HG02623 (cell line): ENCODE measurements around the gene EYA2.
"Not testable (repeated sequence)": the region's sequence is repeated elsewhere in the genome, so short reads cannot be mapped to it uniquely, and the experiment has no call there.

Experiments used
- ATAC-seq: cut with Tn5 transposase; IDR thresholded peaks from one replicate; pipeline ENCODE4 v1.9.1; 2021; ENCODE audit warnings: moderate library complexity; ENCODE audit not compliant: unreplicated experiment

EYA2 gene

DNA sequence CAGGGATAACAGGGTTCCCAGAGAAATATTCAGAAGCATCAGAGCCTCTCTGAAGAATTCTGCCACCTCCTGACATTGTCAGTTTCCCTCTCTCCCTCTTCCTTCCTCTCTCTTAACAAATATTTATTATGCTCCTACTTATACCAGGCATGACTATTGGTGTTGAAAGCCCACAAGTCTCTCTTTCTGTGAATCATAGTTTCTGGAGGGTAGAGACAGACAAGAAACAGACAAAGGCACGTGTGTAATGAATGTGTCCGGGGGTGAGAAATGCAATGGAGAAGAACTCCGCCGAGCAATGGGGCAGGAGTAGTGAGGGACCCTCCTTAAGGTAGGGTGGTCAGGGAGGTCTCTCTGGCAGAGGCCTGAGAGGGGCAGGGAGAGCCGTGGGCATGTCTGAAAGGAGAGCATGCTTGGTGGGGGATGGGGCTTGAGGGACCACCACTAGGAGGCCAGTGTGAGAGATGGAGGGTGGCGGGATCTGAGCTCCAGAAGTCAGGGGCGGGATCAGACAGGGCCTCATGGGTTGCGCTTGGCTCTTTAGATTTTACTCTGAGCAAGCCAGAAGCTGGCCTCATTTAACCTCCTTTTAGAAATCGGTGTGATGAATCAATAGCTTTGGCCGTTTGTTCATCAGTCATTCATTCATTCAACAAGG lies 57.3 kb downstream of the EYA2 start:
- no peak for ATAC-seq

DNA sequence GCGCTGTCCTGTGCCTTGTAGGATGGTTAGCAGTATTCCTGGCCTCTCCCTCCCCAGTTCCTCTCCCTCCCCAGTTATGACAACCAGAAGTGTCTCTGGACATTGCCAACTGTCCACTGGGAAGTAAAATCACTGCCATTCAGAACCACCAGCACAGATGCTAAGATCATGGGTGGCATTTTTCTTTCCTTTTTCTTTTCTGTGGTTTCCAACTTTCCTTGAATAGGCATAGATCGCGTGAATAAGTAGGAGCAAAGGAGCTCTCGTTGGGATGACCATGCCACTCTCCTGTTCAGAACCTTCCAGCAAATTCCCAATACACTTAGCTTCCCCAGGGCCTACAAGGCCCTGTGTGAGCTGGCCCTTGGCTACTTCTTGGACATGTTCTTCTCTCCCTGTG lies 59.0 kb downstream of the EYA2 start:
- ATAC-seq, result no peak

DNA sequence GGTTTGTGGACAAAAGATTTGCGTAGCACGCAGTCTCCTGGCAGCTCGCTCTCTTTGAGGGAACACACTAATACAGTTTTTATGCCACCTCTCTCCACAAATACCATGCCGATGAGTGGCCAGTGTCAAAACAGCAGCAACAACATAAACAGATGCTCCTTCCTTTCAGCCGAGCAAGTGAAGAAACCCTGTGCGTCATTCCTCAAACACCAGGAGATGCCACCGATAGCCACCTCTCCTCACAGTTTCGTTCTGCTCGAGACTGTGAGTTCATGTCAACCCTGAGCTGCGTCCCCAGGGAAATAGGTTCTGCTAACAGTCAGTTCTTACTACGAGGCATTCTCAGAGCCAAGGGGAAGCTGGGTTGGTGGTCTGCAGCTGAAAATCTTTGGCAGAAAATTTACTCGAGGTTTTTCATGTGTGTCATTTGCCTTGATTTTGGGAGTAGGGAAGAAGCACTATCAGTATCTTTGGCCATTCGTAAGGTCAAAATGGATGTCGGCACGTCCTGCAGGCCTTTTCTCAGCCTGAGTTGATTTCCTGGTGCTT lies 59.9 kb downstream of the EYA2 start:
- ATAC-seq, result no peak

DNA sequence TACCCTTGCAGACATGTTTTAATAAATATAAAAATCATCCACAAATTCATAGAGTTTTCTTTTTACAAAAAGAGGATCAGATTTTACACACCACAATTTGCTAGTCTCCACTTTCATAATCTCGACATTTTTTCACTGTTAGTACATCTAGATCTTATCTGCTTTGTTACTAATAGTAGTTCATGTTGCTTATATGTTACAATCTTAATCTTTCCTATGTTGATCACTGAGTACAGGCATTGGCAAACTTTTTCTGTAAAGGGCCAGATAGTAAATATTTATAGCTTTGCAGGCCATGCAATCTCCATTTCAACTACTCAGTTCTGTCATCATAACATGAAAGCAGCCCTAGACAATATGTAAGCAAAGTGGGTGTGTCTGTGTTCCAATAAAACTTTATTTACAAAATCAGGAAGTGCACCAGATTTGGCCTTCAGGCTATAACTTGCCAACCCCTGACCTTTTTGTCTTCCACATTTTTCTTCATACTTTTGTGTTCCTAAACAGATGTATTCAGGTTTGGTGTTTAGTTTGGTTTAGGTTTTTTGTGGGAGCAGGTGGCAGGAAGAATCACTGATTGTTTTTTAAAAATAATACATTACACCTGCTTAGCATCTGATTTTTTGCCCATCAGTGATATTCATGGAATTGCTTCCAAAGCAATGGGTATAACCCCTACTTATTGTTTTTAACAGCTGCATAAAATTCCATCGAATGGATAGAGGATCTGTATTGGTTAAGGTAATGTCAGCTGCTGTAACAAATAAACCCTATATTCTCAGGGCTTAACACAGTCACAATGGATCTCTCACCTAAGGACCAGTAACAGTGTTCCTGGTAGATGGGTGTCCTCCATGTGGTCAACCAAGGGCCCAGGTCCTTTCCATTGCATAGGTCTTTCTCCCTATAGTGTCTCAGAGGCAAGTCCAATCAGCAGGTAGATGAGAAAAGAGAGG lies 61.2 kb downstream of the EYA2 start:
- no peak for ATAC-seq

DNA sequence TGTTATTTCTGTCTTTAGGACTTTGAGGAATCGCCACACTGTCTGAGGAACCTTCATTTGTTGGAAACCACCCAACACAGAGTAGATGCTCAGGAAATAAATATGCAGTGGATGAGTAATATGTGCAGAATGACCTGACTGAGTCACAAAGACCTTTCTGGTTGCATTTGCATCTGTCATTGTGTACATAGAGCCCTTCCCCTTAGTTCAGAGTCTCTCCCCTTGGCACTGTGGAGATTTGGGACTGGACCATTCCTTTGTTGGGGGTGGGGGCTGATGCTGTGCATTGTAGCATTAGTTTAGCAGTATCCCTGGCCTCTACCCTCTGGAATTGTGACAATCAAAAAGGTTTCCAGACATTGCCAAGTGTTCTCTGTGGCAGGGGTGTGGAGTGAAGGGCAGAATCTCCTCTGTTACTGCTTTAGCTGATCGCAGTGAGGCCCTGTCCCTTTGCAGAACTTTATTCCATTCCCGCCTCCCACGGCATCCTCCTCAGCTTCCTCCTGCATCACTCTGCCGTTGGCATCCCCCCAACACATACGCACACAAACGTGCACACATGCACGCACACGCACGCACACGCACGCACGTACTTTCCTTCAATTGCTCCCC lies 64.5 kb downstream of the EYA2 start:
- ATAC-seq, result no peak

DNA sequence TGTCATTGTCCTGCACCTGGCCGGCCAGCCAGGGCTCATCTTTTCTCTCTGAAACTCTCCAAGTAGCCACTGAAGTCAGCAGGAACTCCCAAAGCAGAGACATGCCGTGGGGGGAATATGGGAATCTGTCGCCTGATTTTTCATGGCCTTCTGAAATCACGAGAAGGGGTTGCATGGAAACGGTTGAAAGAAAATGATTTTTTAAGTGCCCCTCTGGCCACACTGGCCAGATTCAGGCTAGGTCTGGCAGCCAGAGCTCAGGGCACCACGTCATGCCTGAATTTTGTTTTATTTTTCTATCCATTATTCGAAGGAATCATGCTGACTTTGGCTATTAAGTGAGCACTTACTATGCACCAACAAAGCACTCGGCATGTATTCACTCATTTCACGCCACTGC lies 65.2 kb downstream of the EYA2 start:
- ATAC-seq, result no peak

DNA sequence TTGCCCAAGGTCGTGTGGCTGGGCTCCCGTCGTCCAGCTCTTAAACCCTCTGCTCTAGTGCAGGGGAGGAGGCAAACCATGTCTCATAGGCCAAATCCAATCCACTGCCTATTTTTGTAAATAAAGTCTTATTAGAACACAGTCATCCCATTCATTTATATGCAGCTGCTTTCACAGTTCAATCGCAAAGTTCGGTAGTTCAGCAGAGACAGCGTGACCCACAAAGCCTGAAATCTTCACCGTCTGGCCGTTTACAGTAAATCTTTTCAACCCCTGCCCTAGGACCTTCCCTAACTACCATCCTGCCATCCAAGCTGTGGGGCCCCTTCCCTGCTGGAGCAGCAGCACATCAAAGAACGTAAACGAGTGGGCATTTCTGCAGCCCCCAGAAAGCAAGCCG lies 65.9 kb downstream of the EYA2 start:
- no peak for ATAC-seq

DNA sequence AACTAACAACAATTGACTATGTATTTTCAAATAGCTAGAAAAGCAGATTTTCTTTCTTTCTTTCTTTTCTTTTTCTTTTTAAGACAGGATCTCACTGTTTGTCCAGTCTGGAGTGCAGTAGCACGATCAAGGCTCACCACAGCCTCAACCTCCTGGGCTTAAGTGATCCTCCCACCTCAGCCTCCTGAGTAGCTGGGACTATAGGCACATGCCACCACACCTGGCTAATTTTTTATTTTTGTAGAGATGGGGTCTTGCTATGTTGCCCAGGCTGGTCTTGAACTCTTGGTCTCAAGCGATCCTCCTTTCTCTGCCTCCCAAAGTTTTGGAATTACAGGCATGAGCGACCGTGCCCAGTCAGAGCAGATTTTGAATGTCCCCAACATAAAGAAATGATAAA lies 67.3 kb downstream of the EYA2 start:
- ATAC-seq, result not testable (repeated sequence)

DNA sequence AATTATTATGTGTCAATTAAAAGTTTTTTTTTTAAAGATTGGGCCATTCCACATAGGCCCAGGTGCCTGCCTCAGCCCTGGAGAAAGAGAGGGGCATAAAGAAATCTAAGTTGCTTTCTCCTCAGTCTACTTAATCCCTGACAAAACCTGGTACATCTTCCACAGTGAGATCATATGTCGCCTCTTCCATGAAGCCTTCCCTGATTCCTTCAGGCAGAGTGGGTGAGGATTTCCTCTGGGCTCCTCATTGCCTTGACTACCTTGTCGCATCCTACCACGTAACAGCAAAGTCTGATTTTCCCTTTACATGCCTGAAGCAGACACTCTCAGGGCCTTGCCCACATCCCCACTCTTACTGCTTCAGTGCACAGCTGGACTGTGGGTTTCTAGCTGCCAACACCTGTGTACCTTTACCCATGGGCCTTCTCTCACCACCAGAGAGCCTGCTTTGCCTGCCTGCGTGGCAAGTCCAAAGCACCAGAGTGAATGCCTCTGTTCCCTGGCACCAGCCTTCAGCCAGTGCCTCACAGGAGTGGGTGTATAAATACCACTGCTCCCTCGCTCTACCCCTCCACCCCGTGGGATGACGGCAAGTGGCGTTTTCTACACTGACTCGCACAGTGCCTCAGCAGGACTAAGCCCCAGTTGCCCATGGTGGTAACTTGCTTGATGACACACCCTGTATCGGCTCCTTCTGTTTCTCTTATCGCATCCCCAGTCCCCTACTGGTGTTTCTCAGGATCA lies 68.0 kb downstream of the EYA2 start:
- no peak for ATAC-seq

DNA sequence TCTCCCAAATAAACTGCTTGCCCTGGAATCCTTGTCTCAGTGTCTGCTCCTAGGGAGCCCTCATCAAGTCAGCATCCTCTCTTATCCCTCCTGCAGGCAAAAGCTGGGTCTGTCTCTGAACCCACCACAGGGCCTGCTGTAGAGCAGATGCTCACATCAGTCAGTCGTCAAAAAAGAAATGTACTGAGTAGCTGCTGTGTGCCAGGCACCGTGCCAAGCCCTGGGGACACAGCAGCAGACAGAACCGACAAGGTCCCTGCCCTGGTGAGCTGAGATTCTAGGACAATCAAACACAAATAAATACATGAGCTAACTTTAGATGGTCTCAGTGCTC lies 68.5 kb downstream of the EYA2 start:
- no peak for ATAC-seq

DNA sequence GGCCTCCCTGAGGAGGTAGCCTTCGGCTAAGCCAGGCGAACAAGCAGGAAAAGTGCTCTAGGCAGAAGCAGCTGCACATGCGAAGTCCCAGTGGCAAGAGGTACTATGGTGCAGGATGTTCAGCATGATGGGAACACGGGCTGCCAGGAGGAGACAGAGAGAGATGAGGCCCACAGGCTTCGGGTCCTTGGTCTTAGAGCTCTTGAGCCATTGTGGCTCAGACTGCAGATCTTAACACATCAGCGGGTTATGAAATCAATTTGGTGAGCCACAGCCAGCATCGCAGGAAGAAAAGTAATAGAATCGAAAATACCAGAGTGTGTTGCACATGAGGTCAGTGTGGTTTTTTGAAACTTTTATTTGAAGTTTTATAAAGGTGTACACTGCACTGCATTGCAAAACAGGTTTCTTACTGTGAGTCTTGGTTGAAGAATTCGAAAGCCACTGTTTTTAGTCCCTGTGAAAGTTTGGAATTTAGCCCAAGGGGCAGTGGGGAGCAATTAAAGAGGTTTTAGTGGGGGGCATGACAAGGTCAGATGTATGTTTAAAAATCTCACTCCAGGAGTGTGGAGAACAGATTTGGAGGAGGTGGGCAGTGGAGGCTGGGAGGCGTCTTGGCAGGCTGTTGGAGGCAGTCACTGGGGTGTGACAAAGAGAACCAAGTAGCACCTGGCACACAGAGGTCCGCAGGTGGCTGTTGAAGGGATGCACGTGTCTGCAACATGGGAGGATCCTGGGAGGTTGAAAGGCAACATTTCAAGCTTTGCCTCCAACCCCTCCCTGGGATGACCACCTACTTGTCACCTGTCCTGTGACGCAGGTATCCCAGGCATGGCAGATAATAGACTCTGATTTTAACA lies 69.3 kb downstream of the EYA2 start:
- no peak for ATAC-seq

DNA sequence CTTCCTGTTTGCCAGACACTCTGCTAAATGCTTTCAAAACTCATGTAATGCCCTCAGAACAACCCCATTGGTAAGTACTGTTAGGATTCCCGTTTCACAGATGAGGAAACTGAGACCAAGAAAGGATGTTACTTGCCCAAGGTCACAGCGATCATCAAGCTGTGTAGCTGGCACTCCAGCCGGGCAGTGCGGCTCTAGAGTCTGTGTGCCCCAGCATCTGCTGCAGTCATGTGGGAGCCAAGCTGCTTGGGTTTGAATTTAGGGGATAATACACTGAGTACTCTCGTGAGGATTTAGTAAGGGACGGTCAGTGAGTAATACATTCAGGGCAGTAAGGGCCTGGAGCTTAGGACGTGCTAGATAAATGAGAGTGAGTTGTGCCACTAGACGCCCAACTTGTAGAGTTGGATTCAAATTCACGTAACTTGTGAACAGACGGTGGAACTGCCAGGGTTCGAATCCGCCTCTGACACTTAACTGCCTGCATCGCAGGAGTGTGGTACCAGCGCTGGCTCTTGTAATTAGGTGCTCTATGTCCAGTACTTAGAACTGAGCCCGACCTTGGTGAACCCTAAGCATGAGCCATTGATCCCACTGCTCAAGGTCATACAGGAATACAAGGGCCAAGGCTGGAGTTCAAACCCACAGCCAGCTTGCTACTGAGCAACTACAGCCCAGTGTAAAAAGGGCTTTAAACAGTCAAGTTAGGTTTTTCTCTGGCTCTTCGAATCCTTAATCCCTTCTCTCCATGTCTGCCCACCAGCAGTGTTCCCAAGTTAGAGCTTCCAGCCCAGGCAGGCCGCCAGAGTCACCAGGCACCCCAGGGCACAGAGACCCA lies 70.2 kb downstream of the EYA2 start:
- no peak for ATAC-seq

DNA sequence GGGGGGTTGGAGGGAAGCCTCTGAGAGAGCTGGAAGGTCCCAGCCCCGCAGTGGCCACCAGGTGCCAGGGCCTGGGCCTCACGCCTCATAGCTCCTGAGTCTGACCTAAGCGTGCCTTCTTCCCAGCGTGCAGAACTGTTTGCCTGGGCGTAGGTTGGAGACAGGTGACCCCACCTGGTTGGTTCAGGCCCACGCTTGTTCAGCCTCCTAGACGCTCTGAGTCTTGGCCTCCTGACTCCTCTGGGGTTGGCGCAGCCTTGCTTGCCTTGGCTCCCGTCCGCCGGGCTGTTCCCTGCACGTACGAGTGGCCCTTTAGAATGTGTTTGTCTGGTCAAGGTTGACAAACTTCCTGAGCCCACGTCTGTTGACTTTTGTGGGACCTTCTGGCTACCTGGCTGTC lies 70.8 kb downstream of the EYA2 start:
- ATAC-seq, result no peak

DNA sequence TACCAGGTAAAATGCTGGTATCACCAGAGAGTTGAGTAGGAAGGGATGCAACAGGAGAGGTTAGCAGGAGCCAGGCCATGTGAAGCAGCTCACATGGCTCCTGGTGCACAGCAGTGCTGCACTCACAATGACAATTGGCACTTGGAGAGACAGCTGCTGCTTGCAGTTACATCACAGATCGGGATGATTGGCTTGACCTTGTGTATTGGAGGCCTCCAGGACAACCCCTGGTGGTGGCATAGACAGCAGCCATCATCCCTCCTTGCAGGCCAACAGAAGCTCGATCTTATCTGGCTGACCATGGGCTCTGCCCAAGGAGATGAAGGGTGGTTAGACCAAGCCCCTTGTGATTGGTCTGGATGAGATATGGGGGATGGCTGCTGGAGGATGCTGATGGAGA lies 73.0 kb downstream of the EYA2 start:
- no peak for ATAC-seq

DNA sequence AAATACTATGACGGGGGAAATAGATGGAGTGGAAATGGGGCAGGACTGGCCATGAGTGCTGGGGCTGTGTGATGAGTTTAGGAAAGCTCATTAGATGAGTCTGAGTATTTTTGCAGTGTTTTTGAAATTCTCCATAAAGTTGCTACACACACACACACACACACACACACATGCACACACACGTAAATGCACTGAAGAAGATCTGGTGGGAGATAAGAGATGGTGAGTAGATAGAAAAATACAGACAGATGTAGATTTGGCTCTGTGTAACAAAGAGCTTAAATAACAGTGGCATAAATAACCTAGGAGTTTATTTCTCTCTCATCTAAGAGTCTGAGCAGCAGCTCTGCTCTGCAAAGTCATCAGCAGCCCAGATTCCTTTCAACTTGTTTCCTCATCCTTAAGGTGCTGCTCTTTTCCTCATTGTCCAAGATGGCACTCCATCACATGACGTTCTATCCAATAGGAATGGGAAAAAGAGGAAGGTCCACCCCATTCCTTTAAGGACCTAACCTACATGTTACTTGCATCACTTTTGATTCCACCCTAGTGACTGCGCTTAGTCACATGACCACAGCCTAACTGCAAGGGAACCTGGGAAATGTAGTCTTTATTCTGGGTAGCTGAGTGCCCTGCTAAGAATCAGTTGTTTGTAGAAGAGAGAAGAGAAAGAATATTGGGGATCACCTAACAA lies 76.4 kb downstream of the EYA2 start:
- ATAC-seq, result no peak

DNA sequence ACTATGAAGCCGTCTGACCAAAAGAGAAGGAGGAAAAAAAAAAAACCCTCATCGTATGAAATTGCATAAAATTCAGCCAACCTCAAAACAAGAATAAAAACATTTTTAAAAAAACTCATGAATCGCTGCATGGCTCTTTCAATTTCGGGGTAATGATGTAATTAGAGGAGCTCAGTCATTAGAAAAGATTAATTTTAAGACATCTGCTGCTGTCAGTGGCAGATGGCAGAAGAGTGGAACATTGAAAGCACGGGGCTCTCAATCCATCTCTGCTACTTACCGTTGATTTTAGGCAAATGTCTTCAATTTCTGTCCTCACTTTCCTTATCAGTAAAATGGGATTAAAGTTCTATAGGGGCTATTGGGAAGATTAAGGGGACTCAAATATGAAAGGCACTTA lies 79.1 kb downstream of the EYA2 start:
- no peak for ATAC-seq

DNA sequence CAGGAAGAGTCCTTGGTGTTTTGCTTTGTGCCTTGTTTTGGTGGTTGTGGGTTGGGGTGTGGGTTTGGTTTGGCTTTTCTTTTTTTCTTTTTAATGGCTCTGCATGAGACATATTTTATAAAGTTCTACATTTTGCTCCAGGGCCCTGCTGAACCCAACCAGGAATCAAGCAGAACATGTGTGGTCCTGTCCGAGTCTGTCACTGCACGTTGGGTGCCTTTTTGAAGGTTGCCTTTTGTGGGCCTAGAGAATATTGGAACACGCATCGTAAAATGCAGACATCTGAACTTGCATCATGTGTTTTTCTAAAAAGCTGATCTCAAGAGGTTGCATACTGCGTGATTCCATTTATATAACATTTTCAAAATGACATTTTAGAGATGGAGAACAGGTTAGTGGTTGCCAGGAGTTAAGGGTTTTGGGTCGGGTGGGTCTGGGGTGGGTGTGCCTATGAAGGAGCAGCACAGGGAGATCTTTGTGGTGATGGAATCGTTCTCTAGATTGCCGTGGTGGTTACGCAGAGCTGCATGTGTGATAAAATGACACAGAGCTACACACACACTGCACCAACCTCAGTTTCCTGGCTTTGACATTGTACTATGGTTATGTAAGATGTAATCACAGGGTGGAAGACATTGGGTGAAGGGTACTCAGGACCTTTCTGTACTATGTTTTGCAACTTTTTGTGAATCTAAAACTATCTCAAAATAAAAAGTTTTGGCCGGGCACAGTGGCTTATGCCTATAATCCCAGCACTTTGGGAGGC lies 80.2 kb downstream of the EYA2 start:
- no peak for ATAC-seq

DNA sequence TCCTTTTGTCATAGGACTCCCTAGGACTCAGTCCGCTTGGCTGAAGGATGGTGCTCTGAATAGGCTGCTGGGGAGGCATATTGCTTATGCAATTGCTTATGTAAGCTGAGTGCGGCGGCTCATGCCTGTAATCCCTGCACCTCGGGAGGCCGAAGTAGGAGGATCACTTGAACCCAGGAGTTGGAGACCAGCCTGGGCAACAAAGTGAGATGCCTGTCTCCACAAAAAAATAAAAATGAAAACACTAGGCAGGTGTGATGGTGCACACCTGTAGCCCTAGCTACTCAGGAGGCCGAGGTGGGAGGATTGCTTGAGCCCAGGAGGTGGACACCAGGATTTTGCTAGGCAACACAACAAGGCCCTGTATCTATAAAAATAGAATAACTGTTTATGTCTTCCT lies 81.3 kb downstream of the EYA2 start:
- no peak for ATAC-seq
